Lung (tissue), 12 donors: ENCODE results near the gene ALX3. TPM values are rescaled to one million over a fixed set of nuclear protein-coding genes. Genes with fewer than 3 reads are reported as not detected.

ENCODE experiments used
- ATAC-seq: fragments of 200-7000 bp; cut with Tn5 transposase; one replicate; pipeline ENCODE4 v1.9.1; 2020; ENCODE audit warnings: moderate number of reproducible peaks; ENCODE audit not compliant: insufficient read depth, low FRiP score
- DNase-seq, 3 donors: peaks; one replicate each; pipeline ENCODE4 v3.0.0-alpha.2; 2013 to 2017
- H3K27ac ChIP-seq, 2 donors: one replicate each; pipeline ENCODE4 v1.5.1; 2013; ENCODE audit warnings: mild to moderate bottlenecking in 2 of 2, moderate library complexity in 2 of 2, control low read depth in 1 of 2, inconsistent platforms in 1 of 2, low read depth in 1 of 2, low read length in 1 of 2
- H3K27me3 ChIP-seq, 3 donors: one replicate each; pipeline ENCODE4 v1.5.1; 2013; ENCODE audit warnings: low read length in 2 of 3; ENCODE audit not compliant: control insufficient read depth in 3 of 3, insufficient read depth in 3 of 3
- H3K36me3 ChIP-seq, 4 donors: one replicate each; pipeline ENCODE4 v1.5.1; 2013; ENCODE audit warnings: low read length in 4 of 4, mild to moderate bottlenecking in 1 of 4, moderate library complexity in 1 of 4; ENCODE audit not compliant: control insufficient read depth in 4 of 4, insufficient read depth in 4 of 4
- H3K4me1 ChIP-seq, 5 donors: one replicate each; pipeline ENCODE4 v1.5.1; 2013; ENCODE audit warnings: low read length in 5 of 5, mild to moderate bottlenecking in 2 of 5, moderate library complexity in 1 of 5; ENCODE audit not compliant: control insufficient read depth in 5 of 5, insufficient read depth in 5 of 5
- H3K4me3 ChIP-seq: one replicate; pipeline ENCODE4 v1.5.1; 2013; ENCODE audit warnings: mild to moderate bottlenecking, control low read depth, moderate library complexity
- H3K9ac ChIP-seq, 2 donors: one replicate each; pipeline ENCODE4 v1.5.1; 2013; ENCODE audit warnings: low read length in 2 of 2, control low read depth in 1 of 2; ENCODE audit not compliant: insufficient read depth in 1 of 2
- H3K9me3 ChIP-seq, 4 donors: one replicate each; pipeline ENCODE4 v1.5.1; 2013; ENCODE audit warnings: low read length in 3 of 4, mild to moderate bottlenecking in 1 of 4, moderate library complexity in 1 of 4; ENCODE audit not compliant: control insufficient read depth in 4 of 4, insufficient read depth in 3 of 4
- WGBS, 2 donors: extraction: QIAGEN DNeasy Blood & Tissue Kit; methylation state at CpG; one replicate each; pipeline ENCODE4 v1.1.7; 2013; 5-methylcytosine and 5-hydroxymethylcytosine counted together
- polyA plus RNA-seq, 2 donors: library from polyadenylated mRNA; stranded (reverse); fragments of 200-250 nt; gene quantifications; one replicate each; pipeline ENCODE4 v1.2.1, GENCODE V29; 2013
- total RNA-seq, 2 donors: library from RNA; depleted of rRNA in 1 of 2; stranded (reverse); fragments of >200 nt in 1 of 2; gene quantifications; one replicate each; pipeline ENCODE4 v1.2.1, GENCODE V29; 2014 to 2021
- TF ChIP-seq, protein P1 (sequence below): IDR thresholded peaks from 2 replicates; pipeline ENCODE4 v1.5.1; 2012; ENCODE audit warnings: mild to moderate bottlenecking; ENCODE audit errors: control extremely low read depth, extremely low read depth
- donor health status: control.
- donor health status: control.
- donor health status: Bipolar disorder and iron deficiency.
- donor health status: healthy.
- donor health status: DM: yes; HTN: yes; CAD: no.

The ALX3 gene
- total and polyA plus RNA-seq, 4 donors: 0.13 to 0.16 TPM; not detected in 2

DNA sequence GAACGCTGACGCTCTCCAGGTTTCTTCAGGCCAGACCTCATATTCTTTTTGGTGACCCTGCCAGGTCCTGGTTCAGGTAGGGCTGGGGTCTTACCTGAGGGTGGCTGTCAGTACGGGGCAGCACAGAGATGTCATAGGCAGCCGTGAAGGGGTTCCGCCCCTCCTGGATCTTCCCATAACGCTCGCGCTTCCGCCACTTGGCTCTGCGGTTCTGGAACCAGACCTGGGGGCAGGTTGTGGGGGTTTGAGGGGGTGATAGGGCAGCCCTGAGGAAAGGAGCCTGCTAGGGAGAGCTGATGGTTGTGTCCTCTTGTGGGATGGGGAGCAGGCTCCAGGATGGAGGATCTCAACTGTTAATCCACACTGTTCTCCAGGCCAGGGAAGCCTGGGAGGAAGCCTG lies 9.1 kb downstream of the ALX3 start:
- Histone ChIP-seq H3K4me1 (peaks cover 0 to 3% (median 0%) of the 10 kb centered on the region in 5 donors), H3K27me3 (peaks cover 0 to 5% (median 2%) of the 10 kb centered on the region in 3 donors), H3K9me3 (peaks cover 0 to 2% (median 0%) of the 10 kb centered on the region in 4 donors), H3K27ac (no peak overlapping the region), H3K9ac (no peak overlapping the region), H3K4me3 (no peak overlapping the region), H3K36me3 (peaks cover 6 to 30% (median 8%) of the 10 kb centered on the region in 4 donors)
- 96 to 98% methylated on average over 10 of the region's 10 CpGs for WGBS, 2 donors
- TF ChIP-seq, protein P1, sequence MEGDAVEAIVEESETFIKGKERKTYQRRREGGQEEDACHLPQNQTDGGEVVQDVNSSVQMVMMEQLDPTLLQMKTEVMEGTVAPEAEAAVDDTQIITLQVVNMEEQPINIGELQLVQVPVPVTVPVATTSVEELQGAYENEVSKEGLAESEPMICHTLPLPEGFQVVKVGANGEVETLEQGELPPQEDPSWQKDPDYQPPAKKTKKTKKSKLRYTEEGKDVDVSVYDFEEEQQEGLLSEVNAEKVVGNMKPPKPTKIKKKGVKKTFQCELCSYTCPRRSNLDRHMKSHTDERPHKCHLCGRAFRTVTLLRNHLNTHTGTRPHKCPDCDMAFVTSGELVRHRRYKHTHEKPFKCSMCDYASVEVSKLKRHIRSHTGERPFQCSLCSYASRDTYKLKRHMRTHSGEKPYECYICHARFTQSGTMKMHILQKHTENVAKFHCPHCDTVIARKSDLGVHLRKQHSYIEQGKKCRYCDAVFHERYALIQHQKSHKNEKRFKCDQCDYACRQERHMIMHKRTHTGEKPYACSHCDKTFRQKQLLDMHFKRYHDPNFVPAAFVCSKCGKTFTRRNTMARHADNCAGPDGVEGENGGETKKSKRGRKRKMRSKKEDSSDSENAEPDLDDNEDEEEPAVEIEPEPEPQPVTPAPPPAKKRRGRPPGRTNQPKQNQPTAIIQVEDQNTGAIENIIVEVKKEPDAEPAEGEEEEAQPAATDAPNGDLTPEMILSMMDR: no peak
- ATAC-seq: no peak
- no peak for DNase-seq

DNA sequence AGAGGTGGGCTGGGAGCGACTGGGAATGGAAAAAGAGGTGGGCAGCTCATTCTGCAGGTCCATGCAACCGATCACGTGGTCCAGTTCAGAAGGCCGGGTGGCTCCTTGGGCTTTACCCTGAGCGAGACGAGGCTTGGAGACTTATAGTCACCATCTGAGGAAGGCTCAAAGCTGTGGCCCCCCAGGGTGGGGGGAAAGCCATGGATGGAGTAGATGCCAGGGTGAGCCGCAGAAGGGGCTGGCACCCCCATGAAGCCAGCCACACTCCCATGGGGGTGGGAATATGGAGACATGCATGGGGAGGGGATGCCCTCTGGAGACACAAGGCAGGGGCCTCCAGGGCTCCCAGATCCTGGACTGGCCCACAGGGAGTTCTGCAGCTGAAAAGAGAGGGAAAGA lies 9.8 kb downstream of the ALX3 start:
- ATAC-seq: no peak
- no peaks in the 10 kb centered on the region for H3K27me3 ChIP-seq
- DNase-seq: no peak
- H3K9me3 ChIP-seq: peaks cover 0 to 2% (median 0%) of the 10 kb centered on the region in 4 donors
- no peak overlapping the region for H3K27ac ChIP-seq
- no peak overlapping the region for H3K9ac ChIP-seq
- no peak overlapping the region for H3K4me3 ChIP-seq
- 91 to 97% methylated on average over 7 of the region's 7 CpGs for WGBS, 2 donors
- H3K4me1 ChIP-seq: peaks cover 0 to 3% (median 0%) of the 10 kb centered on the region in 5 donors
- peaks cover 9 to 36% (median 12%) of the 10 kb centered on the region in 4 donors for H3K36me3 ChIP-seq
- TF ChIP-seq, protein P1: no peak

DNA sequence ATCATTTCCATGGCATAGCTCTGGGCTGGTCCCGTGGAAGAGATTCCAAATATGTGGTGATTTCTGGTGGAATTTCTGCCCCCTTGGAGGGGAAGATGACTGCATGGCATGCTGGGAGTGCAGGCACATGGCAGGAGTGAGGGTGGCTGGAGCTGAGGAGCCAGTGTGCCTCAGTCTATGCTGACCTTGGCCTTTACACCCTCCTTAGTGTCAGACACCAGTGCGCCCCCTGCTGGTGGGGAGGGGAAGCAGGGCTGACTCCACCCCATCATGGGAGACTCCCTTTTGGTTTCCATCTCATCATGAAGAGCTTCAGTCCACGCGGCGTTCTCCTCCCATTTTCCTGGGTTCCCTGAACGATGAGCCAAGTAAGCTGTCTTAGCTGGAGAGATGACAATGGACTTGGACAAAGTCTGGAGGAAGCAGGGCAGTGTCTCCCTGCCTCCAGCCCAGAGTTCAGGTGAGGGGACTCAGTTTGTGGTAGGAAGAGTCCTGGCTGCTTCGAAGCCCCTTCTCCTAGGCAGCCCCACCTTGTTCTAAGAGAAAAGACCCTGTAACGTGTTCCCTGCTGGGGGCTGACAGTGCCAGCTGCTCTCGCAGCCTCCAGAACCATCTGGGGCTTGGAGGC lies 10.3 kb downstream of the ALX3 start:
- no peak overlapping the region for H3K9ac ChIP-seq
- no peak overlapping the region for H3K4me3 ChIP-seq
- ATAC-seq: no peak
- H3K27ac ChIP-seq: no peak overlapping the region
- H3K4me1 ChIP-seq: peaks cover 0 to 3% (median 0%) of the 10 kb centered on the region in 5 donors
- H3K9me3 ChIP-seq: peaks cover 0 to 2% (median 0%) of the 10 kb centered on the region in 4 donors
- no peaks in the 10 kb centered on the region for H3K27me3 ChIP-seq
- DNase-seq: no peak
- TF ChIP-seq, protein P1: no peak
- WGBS, 2 donors: 87 to 94% methylated on average over 9 of the region's 9 CpGs
- peaks cover 11 to 40% (median 13%) of the 10 kb centered on the region in 4 donors for H3K36me3 ChIP-seq
